GM21717 (cell line): ENCODE data around the gene RNF186.
"Not testable (repeated sequence)": the region's sequence is repeated elsewhere in the genome, so short reads cannot be mapped to it uniquely, and the experiment has no call there.

Experiments
- ATAC-seq: cut with Tn5 transposase; IDR thresholded peaks from one replicate; pipeline ENCODE4 v1.9.1; 2021; ENCODE audit warnings: mild to moderate bottlenecking, moderate library complexity; ENCODE audit not compliant: unreplicated experiment

RNF186 gene

DNA sequence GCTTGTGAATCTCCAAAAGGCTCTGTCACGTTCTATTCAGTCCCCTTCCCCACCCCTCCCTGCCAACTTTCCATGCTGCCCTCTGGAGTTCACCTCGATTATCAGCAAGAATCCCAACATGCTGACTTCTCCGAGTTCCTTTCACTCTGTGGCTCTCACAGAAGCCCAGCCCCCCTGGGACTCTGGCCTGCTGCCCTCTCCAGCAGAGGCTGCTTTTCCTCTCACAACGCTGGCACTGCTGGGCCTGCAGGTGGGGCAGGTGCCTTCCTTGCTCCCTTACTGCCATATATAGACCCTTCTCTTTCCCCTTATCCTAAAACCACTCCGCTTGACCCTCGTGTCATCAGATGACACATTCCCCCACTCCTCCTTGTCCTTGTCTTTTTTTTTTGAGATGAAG, 10.2 kb upstream of the RNF186 start:
- ATAC-seq, result no peak

DNA sequence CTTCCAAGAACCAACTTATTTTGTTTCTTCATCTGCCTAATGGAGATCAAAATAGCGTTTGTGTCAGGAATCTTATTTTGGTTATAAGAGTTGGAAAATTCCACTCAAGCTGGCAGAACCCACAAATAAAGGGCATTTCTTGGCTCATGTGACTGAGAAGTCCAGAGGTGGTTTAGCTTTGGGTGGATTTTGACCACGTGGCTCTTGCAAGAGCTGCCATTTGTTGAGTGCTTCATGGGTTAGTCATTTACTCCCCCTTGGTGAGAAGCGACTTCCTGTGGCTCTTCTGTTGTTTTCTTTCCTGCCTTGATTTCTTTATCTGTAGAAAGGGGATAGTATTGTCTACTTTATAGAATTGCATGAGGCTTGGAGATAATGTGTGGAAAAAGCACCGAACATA, 9.5 kb upstream of the RNF186 start:
- ATAC-seq, result no peak

DNA sequence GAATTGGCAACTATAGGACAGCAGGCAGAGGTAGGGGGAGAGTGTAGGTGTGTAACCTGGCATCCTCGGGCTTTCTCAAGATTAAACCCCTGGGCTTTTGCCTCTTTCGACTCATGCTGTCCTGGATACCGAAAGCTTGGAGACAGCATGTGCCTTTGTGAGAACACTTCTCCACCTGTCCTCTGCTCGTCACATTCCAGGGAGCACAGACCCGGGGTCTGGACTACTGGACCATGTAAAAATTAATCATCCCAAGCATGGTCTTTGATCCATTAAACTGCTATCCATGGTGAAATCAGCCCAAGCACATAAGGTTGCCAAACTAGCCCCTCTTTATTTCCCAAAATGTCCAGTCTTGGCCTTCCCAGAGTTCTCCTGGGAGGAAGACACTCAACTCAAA, 9.0 kb upstream of the RNF186 start:
- no peak for ATAC-seq

DNA sequence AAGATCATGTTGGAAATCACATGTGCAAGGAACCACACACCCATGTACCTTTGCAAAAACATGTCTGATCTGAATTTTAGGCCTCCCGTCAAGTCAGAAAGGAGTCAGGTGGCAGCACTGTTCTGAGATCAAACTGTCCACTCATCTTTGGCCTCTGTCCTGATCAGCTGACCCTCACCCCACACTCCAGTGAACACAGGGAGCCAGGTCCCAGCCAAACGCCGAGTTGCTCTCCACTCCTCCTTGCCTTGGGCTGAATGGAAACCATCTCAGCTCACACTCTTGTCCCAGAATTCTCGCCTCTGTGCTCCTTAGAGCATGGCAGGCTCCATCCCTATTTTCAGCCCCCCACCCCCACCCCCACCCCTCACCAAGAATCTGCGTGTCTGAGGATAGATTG, 4.6 kb upstream of the RNF186 start:
- ATAC-seq, result no peak

DNA sequence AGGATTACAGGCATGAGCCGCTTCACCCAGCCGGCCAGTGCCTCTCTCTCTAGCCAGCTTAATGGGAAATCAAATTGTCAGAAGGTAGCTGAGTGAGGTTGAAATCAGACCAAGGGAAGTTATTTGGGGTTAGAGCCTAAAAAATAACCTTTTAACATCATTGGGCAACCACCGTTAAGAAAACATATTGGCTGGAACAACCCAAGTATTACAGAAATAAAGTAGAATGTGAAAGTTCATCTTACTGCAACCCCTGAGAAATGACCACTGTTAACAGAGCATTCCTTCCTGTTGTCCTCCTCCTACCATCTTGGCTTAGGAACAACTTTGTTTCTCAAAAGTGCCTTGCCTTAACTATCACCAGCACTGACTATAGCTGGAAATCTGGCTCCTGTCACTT, 3.2 kb upstream of the RNF186 start:
- ATAC-seq, result no peak

DNA sequence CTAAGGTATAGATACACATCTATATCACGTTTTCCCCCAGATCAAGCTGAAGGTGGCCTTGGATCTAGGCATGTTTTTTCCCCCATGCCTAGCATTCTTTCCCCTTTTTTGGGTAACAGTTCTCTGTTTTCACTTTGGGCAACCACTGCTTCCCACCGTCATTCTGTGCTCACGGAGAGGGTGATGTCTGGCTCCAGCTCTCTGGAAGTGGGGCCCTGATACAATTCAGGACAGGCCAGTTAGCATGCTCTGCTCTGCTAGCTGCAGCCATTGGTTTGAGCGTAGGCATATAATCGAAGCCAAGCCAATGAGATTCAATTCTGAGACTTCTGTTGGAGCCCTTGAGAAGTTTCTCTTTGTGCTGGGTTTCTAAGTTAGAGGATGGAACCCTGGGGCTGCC, 2.1 kb upstream of the RNF186 start:
- ATAC-seq, result no peak

DNA sequence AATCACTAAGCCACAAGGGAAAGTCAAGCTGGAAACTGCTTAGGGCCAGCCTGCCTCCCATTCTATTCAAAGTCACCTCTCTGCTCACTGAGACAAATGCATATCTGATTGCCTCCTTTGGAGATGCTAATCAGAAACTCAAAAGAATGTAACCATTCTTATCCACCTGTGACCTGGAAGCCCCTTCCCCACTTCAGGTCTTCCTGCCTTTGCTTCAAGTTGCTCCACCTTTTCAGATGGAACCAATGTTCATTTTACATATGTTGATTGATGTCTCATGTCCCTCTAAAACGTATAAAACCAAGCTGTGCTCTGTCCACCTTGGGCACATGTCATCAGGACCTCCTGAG, 1.6 kb upstream of the RNF186 start:
- ATAC-seq, result not testable (repeated sequence)

DNA sequence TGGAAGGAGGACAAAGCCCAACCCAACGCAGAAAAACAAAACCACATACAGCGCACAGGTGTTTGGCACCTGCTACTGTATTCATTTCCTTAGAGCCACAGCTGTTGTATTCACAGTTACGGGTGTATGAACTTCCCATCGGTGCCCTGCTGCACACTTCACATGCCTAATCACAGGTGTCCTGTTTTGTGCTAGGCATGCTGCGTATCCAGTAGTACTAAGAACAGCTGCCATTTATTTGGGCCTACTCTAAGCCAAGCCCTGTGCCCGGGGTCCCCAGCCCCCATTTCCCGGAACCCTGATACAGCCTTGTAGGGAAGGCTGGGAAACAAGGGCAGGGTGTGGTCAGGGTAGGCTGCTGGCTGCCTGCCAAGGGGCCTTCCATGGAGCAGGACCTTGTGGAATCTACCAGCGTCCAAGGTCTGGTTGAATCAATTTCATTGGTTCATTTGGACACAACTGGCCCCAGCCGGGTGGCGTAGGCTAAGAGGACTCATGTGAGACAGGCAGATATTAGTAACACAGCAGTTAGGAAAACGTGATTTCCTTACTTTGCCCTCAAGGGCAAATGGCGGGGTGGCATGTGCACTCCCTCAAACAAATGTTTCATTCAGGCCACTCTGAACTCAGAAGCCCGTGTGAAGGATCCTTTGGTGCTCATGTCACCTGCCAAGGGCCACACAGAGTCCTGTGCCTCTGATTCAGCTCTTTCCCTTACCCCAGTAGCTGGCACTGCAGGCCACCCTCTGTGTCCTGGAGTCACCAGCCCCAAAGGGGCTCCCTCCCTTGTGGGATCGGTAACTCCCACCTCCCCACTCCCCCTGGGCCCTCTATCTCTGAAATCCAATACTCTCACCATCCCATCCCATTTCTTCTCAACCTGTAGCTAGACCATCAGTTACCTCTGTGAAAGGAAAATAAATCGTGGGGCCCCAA, 986 bp upstream of the RNF186 start:
- no peak for ATAC-seq

DNA sequence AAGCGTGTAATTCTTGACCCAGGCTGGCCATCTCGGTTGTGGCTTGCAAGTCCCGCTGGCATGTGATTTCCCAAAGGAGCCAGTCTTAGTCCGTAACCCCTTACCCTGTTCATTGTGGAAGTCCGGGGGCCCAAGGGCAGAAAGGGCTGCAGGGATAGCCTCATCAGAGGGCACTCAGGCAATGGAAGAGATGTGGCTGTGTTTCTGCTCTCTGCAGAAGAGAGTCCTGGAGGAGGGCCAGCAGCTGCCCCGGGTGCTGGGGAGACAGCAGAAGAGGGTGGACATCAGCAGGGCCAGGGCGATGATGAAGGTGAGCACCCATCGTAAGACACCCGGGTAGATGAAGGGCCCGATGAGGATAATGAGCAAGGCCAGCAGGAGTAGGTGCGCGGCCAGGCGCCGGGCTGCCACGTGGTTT, 830 bp downstream of the RNF186 start:
- ATAC-seq, result no peak

DNA sequence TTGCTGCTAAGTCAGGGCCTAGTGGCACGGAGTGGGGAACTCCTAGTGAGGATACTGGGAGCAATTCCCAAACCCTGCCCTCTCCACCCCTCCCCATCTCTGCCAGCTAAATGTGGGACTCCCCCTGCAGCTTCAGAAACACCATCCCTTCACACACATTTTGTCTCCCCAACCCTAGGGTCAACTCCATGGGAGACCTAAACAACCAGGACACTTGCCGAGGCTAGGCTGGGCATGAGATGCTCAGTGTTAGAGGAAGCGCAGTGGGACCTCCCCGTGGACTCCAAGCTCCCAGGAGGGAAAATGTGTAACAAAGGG, 1.5 kb downstream of the RNF186 start:
- ATAC-seq, result no peak

DNA sequence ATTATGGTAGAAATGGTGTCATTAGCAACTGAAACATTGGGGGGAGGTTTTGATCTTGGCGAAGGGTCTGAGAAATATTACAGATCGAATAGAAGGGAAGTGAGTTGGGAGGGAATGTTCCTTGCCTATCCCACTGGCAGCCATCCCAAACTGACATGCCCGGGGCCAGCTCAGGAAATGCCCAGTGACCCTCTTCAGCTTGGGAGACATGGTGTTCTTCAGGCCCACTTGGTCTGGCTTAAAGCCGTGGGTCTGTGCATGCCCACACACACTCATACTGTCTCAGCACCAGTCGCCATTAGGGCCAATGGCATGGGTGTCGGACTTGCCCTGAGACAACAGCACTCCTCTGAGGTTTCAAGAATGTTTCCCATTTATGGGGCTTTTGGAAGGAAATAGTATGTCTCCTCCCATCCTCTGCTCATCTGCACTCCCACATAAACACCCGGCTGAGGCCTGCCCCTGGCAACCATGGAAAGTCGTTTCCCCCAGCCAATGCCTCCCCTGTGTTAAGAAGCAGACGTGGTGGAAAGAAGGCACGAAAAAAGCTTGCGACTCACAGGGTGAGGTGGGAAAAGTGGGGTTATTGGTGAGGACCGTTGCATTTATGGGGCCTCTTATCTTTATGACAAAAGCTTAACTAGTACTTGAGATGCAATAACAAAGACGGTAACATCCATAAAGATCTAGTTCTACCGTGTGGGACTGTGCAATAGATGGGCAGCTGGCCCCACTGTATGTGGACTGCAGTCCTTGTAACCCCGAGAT, 2.0 kb downstream of the RNF186 start:
- no peak for ATAC-seq

DNA sequence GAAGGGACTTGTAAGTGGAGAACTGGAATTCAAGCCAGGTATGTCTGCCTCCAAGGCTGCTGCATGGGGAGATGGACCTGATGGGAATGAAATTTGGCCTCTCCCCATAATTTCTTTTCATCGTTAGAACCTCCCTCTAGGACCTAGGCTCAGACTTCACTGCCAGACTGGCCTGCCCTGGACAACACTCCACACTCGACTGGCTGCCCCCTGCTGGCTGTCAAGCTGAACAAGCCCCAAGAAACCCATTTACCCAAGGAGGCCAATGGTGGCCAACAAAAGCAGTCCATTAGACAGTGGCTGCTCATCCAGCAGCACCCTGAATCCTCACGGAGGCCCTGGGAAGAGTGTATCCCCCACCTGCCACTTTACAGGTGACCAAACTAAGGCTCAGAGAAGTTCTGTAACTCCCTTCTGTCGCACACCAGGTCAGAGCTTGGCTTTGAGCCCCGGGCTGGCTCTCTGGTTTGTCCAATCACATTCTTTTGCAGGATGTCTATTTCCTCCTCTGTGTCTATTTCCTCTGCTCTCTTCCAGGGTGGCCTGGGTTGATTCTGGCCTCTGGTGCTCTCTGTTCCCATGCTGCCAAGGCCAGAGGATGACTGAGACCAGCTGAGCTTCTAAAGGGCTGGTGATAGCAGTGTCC, 3.8 kb downstream of the RNF186 start:
- no peak for ATAC-seq

DNA sequence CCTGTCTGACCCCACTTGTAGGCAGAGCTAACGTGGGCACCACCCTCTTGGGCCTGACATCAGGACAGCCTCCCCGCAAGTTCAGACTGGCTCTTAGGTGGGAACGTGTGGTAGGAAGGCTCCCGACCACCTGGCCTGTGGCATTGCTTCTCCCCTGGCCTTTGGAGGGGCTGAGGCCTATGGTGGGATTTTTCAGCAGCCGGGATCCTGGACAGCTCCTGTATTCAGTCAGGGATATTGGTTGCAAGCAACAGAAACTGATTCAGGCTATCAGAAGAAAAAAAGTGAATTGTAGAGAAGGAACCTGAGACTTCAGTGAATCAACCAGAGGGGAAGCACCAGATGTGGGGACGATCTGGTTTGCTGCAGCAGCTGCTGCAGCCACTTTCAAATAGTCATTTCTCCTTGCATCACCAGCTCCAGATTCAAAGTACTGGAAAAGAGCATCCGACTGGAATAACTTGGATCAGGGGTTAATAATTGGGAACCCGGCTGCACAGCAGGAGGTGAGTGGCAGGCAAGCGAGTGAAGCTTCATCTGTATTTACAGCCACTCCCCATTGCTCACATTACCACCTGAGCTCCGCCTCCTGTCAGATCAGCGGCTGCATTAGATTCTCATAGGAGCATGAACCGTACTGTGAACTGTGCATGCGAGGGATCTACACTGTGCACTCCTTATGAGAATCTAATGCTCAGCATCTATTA, 5.9 kb downstream of the RNF186 start:
- no peak for ATAC-seq

DNA sequence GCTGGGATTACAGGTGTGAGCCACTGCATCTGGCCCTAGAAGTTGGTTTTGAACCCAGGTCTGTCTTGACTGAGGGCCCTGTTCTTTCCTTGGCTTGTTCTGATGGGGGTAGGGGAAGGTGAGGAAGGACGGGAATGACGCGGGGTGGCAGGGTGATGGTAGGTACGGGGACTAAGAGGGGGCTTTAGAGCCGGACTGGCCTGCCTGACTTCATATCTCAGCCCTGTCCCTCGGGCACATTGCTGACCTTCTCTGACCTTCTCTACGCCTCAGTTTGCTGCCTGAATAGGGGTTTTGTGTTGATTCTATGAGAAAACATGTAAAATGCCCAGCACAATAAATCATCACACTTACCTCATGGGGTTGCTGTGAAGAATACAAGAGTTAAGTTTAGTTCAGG, 6.7 kb downstream of the RNF186 start:
- no peak for ATAC-seq

DNA sequence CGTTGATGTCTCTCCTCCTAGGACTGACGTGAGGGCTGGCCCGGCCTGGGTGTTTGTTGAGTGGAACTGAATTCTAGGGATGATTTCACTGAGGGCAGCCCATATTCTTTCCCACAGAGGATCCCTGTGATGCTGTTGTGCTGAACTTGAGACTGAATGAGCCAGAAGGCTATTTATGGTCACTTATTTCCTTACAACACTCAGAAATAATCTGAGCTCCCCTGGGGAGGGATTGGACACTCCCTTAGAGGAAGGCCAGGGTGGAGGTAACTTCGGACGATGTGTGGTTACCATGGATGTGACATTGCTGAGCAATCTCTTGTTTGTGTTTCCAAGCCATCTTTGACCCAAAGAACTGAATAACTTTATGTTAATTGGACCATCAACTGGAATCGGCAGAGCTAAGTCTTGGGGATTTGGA, 10.2 kb downstream of the RNF186 start:
- ATAC-seq, result no peak

DNA sequence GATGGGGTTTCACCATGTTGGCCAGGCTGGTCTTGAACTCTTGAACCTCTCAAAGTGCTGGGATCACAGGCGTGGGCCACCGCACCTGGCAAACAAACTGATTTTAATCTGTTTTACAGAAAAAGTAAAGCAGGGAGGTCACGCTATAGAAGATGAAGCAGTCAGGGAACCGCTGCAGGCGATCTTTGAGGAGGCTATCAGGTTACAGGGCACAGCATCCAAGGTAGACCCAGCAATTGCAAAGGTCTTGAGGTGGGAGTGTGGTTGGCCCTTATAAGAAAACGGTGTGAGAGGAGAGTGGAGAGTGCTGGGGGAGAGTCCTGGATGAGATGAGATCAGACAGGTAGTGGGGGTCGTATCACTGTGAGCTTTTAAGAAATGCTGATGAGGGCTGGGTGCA, 12.8 kb downstream of the RNF186 start:
- ATAC-seq, result no peak

DNA sequence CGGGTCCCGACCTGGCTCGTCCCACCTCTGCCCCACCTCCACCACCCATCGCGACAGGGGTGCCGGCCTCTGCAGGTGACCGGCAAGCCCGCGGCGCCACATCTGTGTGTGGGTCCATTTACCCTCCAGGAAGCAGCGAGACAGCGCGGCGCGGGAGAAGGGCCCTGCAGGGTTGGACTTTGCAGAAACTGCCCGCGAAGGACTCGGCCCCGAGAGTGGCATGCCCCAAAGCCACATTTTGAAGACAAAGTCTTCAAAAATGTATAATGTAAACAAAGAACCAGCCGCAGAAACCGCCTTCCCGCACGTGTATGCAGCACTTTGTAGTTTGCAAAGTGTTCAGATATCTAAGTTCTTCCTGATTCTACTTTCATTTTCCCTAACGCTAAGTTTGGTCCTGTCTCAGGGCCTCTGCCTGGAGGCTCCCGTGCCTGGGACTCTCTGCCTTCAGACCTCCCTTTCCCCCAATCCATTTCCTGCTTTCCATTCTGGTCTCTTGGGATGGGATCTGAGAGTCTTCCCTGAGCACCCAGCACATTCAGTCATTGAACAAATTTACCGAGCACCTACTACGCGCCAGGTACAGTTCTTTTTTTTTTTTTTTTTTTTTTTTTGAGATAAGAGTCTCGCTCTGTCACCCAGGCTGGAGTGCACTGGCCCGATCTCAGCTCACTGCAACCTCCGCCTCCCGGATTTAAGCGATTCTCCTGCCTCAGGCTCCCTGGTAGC, 14.8 kb downstream of the RNF186 start:
- ATAC-seq, result peak; percentile 33

DNA sequence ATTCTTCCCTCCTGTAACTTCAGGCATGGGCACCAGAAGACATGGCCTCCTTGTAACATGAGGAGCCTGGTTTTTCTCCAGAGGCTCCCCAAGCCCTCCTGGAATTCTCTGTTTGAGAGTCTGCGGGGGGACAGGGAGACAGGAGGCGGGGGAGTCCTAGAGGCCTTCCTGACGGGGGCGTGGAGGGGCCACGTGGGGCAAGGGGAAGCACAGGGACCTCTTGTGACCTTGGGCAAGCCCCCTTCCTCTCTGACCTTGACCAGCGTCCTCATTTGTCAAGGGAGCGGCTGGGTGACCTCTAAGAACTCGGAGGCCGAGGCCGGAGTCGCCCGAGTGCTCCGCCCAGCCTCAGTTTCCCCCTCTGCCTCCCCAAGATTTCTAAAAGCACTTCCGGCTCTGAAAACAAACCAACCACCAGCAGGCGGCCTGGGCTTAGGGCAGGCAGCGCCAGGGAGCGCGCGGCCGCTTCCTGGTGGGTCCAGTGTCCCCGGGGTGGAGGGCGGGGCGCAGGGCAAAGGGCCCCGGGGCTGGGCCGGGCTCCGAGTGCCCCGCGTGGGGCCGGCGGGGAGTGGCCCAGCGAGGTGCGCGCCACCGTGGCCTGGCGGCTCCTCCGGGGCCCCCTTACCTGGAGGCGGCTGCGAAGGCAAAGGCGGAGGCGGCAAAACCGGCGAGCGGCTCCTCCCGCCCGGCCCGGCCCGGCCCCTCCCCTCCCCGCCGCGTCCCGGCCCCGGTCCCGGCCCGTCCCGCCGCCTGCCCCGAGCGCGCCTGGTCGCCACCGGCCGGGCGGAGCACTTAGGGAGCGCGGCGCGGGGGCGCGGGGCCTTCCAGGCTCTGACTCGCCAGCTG, 15.6 kb downstream of the RNF186 start, which contains the start of gene TMCO4:
TSS of gene TMCO4 (minus strand) at position 687 of the 846 bp plus-strand sequence. CDS start 19,158 bp downstream, outside the sequence.
- peak; percentile 73 for ATAC-seq

DNA sequence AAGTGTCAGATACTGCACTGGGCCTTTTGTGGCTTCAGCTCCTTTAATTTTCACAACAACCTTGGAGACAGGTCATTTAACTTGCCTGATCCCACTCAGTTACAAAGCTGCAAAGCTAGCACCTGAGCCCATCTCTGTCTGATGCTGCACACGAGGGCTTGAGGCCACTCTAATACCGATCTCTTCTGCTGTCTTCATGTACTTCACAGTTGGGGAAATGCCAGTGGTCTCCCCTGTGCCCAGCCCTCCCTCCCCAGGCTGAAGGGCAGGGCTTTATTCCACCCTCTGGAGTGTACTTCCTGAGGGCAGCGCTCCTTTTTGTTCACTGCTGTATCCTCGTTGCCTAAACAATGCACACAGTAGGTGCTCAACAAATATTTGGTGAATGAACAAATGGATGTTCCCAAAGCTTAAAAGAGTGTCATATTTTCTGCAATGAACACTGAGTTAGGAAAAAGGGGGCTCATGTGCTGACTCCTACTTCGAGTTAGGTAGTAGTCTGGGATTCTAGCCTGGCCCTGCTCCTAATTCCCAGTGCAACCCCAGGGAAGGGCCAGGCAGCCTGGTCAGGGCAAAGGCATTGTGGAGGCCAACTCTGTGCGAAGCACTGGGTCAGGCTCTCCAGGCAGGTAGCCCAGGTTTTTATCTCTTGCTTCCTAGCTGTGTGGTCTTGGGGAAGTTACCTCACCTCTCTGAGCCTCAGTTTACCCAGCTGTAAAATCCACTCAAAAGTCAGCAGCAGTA, 16.4 kb downstream of the RNF186 start:
- ATAC-seq, result no peak
